ENCODE data around the gene CD28.

The CD28 gene

GRCh38 chr2:203737360-203737759, 30.9 kb downstream of the CD28 start:
- TF ChIP-seq ZNF274 (IDR thresholded peaks at IDR 0.05; ENCODE audit: low read depth, low read length), result no peak
- H3K4me3 ChIP-seq (ENCODE audit: low read length), result no peak overlapping the region

GRCh38 chr2:203739351-203739750, 32.9 kb downstream of the CD28 start:
- TF ChIP-seq ZNF274 (IDR thresholded peaks at IDR 0.05; ENCODE audit: low read depth, low read length), result no peak
- no peak overlapping the region for H3K4me3 ChIP-seq (ENCODE audit: low read length)

- H3K4me3 ChIP-seq (ENCODE audit: low read length), result no peak overlapping the region
- TF ChIP-seq ZNF274 (IDR thresholded peaks at IDR 0.05; ENCODE audit: low read depth, low read length), result no peak
These were observed 34.4 kb downstream of the CD28 start for GRCh38 chr2:203740871-203741281.

- no peak for TF ChIP-seq ZNF274 (IDR thresholded peaks at IDR 0.05; ENCODE audit: low read depth, low read length)
- H3K4me3 ChIP-seq (ENCODE audit: low read length), result no peak overlapping the region
These were observed 35.1 kb downstream of the CD28 start for GRCh38 chr2:203741566-203741965.

GRCh38 chr2:203743441-203743981, 37.1 kb downstream of the CD28 start:
- no peak overlapping the region for H3K4me3 ChIP-seq (ENCODE audit: low read length)
- no peak for TF ChIP-seq ZNF274 (IDR thresholded peaks at IDR 0.05; ENCODE audit: low read depth, low read length)

GRCh38 chr2:203744091-203744490, 37.7 kb downstream of the CD28 start:
- no peak for TF ChIP-seq ZNF274 (IDR thresholded peaks at IDR 0.05; ENCODE audit: low read depth, low read length)
- H3K4me3 ChIP-seq (ENCODE audit: low read length), result no peak overlapping the region

GRCh38 chr2:203745267-203745666, 38.8 kb downstream of the CD28 start:
- TF ChIP-seq ZNF274 (IDR thresholded peaks at IDR 0.05; ENCODE audit: low read depth, low read length), result no peak

GRCh38 chr2:203748331-203749126, 42.1 kb downstream of the CD28 start:
- TF ChIP-seq ZNF274 (IDR thresholded peaks at IDR 0.05; ENCODE audit: low read depth, low read length), result no peak

More at GRCh38 chr2:203745267-203745666, 38.8 kb downstream of the CD28 start:
- H3K4me3 ChIP-seq (ENCODE audit: low read length), result no peak overlapping the region

GRCh38 chr2:203750346-203751068, 44.1 kb downstream of the CD28 start:
- no peak overlapping the region for H3K4me3 ChIP-seq (ENCODE audit: low read length)
- no peak for TF ChIP-seq ZNF274 (IDR thresholded peaks at IDR 0.05; ENCODE audit: low read depth, low read length)

More at GRCh38 chr2:203748331-203749126, 42.1 kb downstream of the CD28 start:
- H3K4me3 ChIP-seq (ENCODE audit: low read length), result no peak overlapping the region

GRCh38 chr2:203751685-203752271, 45.3 kb downstream of the CD28 start:
- H3K4me3 ChIP-seq (ENCODE audit: low read length), result no peak overlapping the region
- TF ChIP-seq ZNF274 (IDR thresholded peaks at IDR 0.05; ENCODE audit: low read depth, low read length), result no peak

GRCh38 chr2:203756161-203756560, 49.7 kb downstream of the CD28 start:
- no peak for TF ChIP-seq ZNF274 (IDR thresholded peaks at IDR 0.05; ENCODE audit: low read depth, low read length)

GRCh38 chr2:203758841-203759689, 52.6 kb downstream of the CD28 start:
- TF ChIP-seq ZNF274 (IDR thresholded peaks at IDR 0.05; ENCODE audit: low read depth, low read length), result no peak
- no peak overlapping the region for H3K4me3 ChIP-seq (ENCODE audit: low read length)

More at GRCh38 chr2:203756161-203756560, 49.7 kb downstream of the CD28 start:
- H3K4me3 ChIP-seq (ENCODE audit: low read length), result no peak overlapping the region

- no peak for TF ChIP-seq ZNF274 (IDR thresholded peaks at IDR 0.05; ENCODE audit: low read depth, low read length)
- H3K4me3 ChIP-seq (ENCODE audit: low read length), result no peak overlapping the region
These were observed 53.4 kb downstream of the CD28 start for GRCh38 chr2:203759690-203760365.
